Liver (tissue), 10 donors: ENCODE data around the gene CCDC136. TPM values are rescaled to one million over a fixed set of nuclear protein-coding genes. Genes with fewer than 3 reads are reported as not detected.

ENCODE experiments used
- DNase-seq: peaks from one replicate; pipeline ENCODE4 v3.0.0-alpha.2; 2017; ENCODE audit warnings: low spot score
- H3K27ac ChIP-seq, 2 donors: one replicate each; pipeline ENCODE4 v1.7.0; 2013; ENCODE audit warnings: inconsistent platforms in 2 of 2, low read length in 2 of 2, control low read depth in 1 of 2, low read depth in 1 of 2, mild to moderate bottlenecking in 1 of 2
- H3K27me3 ChIP-seq, 4 donors: one replicate each; pipeline versions ENCODE4 v1.6.1 to v1.7.0; 2013; ENCODE audit warnings: low read length in 3 of 4, inconsistent platforms in 1 of 4, mild to moderate bottlenecking in 1 of 4, moderate library complexity in 1 of 4; ENCODE audit not compliant: control insufficient read depth in 4 of 4, insufficient read depth in 4 of 4
- H3K36me3 ChIP-seq, 4 donors: one replicate each; pipeline versions ENCODE4 v1.6.1 to v1.7.0; 2013; ENCODE audit warnings: low read length in 3 of 4, mild to moderate bottlenecking in 3 of 4, low read depth in 1 of 4, moderate library complexity in 1 of 4; ENCODE audit not compliant: control insufficient read depth in 4 of 4, insufficient read depth in 3 of 4
- H3K4me1 ChIP-seq, 4 donors: one replicate each; pipeline versions ENCODE4 v1.6.1 to v1.7.0; 2013; ENCODE audit warnings: low read length in 3 of 4, mild to moderate bottlenecking in 3 of 4, moderate library complexity in 1 of 4; ENCODE audit not compliant: control insufficient read depth in 4 of 4, insufficient read depth in 4 of 4
- H3K4me3 ChIP-seq, 3 donors: one replicate each; pipeline versions ENCODE4 v1.6.1 to v1.7.0; 2013; ENCODE audit warnings: low read length in 3 of 3, control low read depth in 1 of 3, low read depth in 1 of 3, mild to moderate bottlenecking in 1 of 3
- H3K9ac ChIP-seq, 2 donors: one replicate each; pipeline ENCODE4 v1.7.0; 2013; ENCODE audit warnings: low read length in 2 of 2, mild to moderate bottlenecking in 2 of 2, moderate library complexity in 2 of 2, control low read depth in 1 of 2, low read depth in 1 of 2
- H3K9me3 ChIP-seq, 4 donors: one replicate each; pipeline versions ENCODE4 v1.6.1 to v1.7.0; 2013; ENCODE audit warnings: low read length in 3 of 4; ENCODE audit not compliant: control insufficient read depth in 4 of 4
- RAD21 ChIP-seq, 2 donors: IDR thresholded peaks; 2 replicates each; pipeline ENCODE4 v1.6.1; 2016; ENCODE audit warnings: antibody characterized with exemption in 2 of 2, mild to moderate bottlenecking in 2 of 2
- WGBS: extraction: QIAGEN DNeasy Blood & Tissue Kit; methylation state at CpG from one replicate; pipeline ENCODE4 v1.1.7; 2013; 5-methylcytosine and 5-hydroxymethylcytosine counted together
- polyA plus RNA-seq, 2 donors: library from polyadenylated mRNA; stranded (reverse) in 1 of 2; unstranded in 1 of 2; fragments of 200-250 nt in 1 of 2; fragments of >200 nt in 1 of 2; fragmentation: Nextera tagmentation in 1 of 2; extraction: Ambion mirVana in 1 of 2; gene quantifications; one replicate each; pipeline versions ENCODE4 v1.2.1 to v1.2.3, GENCODE V29; 2013 to 2015
- small RNA-seq: library from RNA; depleted of rRNA; stranded (forward); fragments of <200 nt; gene quantifications from one replicate; pipeline ENCODE3, GENCODE V24; 2014
- total RNA-seq, 2 donors: library from RNA; depleted of rRNA; stranded (reverse); fragments of >200 nt; gene quantifications; one replicate each; pipeline ENCODE4 v1.2.3, GENCODE V29; 2014
- TF ChIP-seq, protein P1 (sequence below): IDR thresholded peaks from 2 replicates; pipeline ENCODE4 v1.6.1; 2016; ENCODE audit warnings: antibody characterized with exemption
- donor health status: healthy.
- donor health status: healthy.
- donor health status: healthy.
- donor health status: healthy.
- donor health status: healthy.

Gene CCDC136
- total and polyA plus RNA-seq, 4 donors, result 0.09 to 0.59 (median 0.22) TPM

DNA sequence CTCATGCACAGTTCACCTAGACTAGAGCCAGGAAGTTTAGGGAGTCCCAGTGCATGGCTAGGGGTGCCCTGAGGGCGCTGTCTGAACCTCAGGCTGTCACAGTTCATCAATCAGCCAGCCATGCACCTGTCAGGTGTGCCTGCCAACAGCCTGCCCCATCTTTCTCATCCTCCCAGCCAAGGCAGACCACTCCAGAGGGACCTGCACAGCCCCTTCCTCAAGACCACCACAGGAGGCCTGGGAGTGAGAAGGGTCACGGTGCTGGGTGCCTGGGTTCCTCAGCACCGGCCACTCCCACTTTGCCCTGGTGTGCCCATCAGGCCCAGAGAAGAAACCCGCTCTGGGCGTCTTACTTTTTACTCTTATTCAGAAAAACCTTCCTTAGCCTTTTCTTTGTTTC is 79.3 kb downstream of the CCDC136 start:
- Histone ChIP-seq H3K4me1 (peaks cover 13 to 18% (median 15%) of the 10 kb centered on the region in 4 donors), H3K27ac (no peak overlapping the region), H3K9ac (no peak overlapping the region), H3K36me3 (no peaks in the 10 kb centered on the region), H3K4me3 (no peak overlapping the region), H3K27me3 (no peaks in the 10 kb centered on the region), H3K9me3 (no peaks in the 10 kb centered on the region)
- WGBS, result 97% methylated on average over 5 of the region's 5 CpGs
- DNase-seq, result no peak
- TF ChIP-seq RAD21 (IDR thresholded peaks at IDR 0.05), result no peak
- TF ChIP-seq, protein P1, sequence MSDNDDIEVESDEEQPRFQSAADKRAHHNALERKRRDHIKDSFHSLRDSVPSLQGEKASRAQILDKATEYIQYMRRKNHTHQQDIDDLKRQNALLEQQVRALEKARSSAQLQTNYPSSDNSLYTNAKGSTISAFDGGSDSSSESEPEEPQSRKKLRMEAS, result no peak

Small RNA genes lying within 50 kb of the gene (small RNA-seq; reads per million reads assigned to genes)
- not detected for gene RN7SL81P

Other genes with a start within 250 kb of the CCDC136 start
- under 1 TPM; 0.19 to 0.50 TPM for gene GARIN1A, start 119.7 kb upstream of the CCDC136 start, total RNA-seq
- under 1 TPM; 0.08 to 0.19 TPM for gene GARIN1A, start 119.7 kb upstream of the CCDC136 start, polyA plus RNA-seq
- 10 to 100 TPM; 41.1 to 57.9 TPM for gene CALU, start 52.6 kb upstream of the CCDC136 start, total RNA-seq
- gene CALU, start 52.6 kb upstream of the CCDC136 start, polyA plus RNA-seq, result 10 to 100 TPM; 37.1 to 43.9 TPM
- gene OPN1SW, start 16.2 kb upstream of the CCDC136 start, total RNA-seq, result not detected
- under 1 TPM in 1 of 2 donors, not detected in 1; 0.29 TPM for gene OPN1SW, start 16.2 kb upstream of the CCDC136 start, polyA plus RNA-seq
- gene FLNC, start 38.4 kb downstream of the CCDC136 start, total RNA-seq, result 1 to 10 TPM in 1 of 2 donors, under 1 TPM in 1; 0.70 to 2.3 TPM
- under 1 TPM; 0.03 to 0.37 TPM for gene FLNC, start 38.4 kb downstream of the CCDC136 start, polyA plus RNA-seq
- gene ATP6V1F, start 70.9 kb downstream of the CCDC136 start, total RNA-seq, result 10 to 100 TPM; 23.1 to 25.6 TPM
- 100 to 1,000 TPM in 1 of 2 donors, 10 to 100 TPM in 1; 68.6 to 111 TPM for gene ATP6V1F, start 70.9 kb downstream of the CCDC136 start, polyA plus RNA-seq
- gene KCP, start 118.7 kb downstream of the CCDC136 start, total RNA-seq, result under 1 TPM; 0.05 to 0.08 TPM
- gene KCP, start 118.7 kb downstream of the CCDC136 start, polyA plus RNA-seq, result under 1 TPM in 1 of 2 donors, not detected in 1; 0.02 TPM
- gene IRF5, start 146.0 kb downstream of the CCDC136 start, total RNA-seq, result 1 to 10 TPM; 4.4 to 6.2 TPM
- 1 to 10 TPM; 4.3 to 4.6 TPM for gene IRF5, start 146.0 kb downstream of the CCDC136 start, polyA plus RNA-seq